ENCODE measurements around the gene PPP1R12B.
A peak's percentile ranks its signal among the peaks of the same experiment; 100 is the strongest.

Gene PPP1R12B

DNA sequence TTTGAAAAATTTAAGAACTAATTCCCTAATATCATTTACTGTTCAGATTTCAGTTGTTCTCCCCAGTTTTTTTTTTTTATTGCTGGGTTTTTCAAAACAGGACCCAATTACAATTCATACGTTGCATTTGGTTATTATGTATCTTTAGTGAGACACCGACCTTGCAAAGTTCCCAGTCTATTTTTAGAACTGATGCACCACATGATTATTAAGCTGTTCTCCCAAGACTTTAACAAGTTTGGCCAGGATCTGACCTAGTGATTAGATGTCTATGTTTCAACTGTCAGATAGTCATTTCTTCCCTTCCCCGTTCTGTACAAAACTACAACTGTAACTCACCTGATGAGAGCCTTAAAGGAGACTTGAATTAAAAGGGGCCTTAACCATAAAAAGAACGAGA, 14.6 kb upstream of the PPP1R12B start:
- H3K14ac ChIP-seq (ENCODE audit: low read length) = no peak overlapping the region
- H3K27ac ChIP-seq (replicated peaks; ENCODE audit: low read length) = no peak overlapping the region
- H2BK120ac ChIP-seq (ENCODE audit: low read depth, low read length) = no peak overlapping the region
- H3K9ac ChIP-seq (ENCODE audit: low read depth, low read length, poor library complexity) = no peak overlapping the region
- H2BK5ac ChIP-seq (ENCODE audit: low read length) = no peak overlapping the region
- no peak overlapping the region for H2BK12ac ChIP-seq (ENCODE audit: low read length)
- H3K4me1 ChIP-seq (ENCODE audit: control insufficient read depth in 2 of 2, insufficient read depth in 1 of 2, low read depth in 1 of 2, low read length in 2 of 2) = no peaks in the 10 kb centered on the region
- DNase-seq (ENCODE audit: low spot score) = no peak
- H3K4ac ChIP-seq (ENCODE audit: low read length) = no peak overlapping the region
- H3K9me3 ChIP-seq (replicated peaks in 1 of 2; ENCODE audit: control insufficient read depth in 2 of 2, insufficient read depth in 1 of 2, low read depth in 1 of 2, low read length in 2 of 2) = no peaks in the 10 kb centered on the region
- H2BK15ac ChIP-seq (ENCODE audit: low read length) = no peak overlapping the region
- peaks cover 31 to 92% of the 10 kb centered on the region in 2 donors for H3K36me3 ChIP-seq (replicated peaks in 1 of 2; ENCODE audit: control insufficient read depth in 2 of 2, insufficient read depth in 2 of 2, low read length in 2 of 2)
- no peak overlapping the region for H2AK5ac ChIP-seq (ENCODE audit: low read depth, low read length)
- H3K4me2 ChIP-seq (ENCODE audit: insufficient read depth, low read length, poor library complexity, severe bottlenecking) = no peak overlapping the region
- no peaks in the 10 kb centered on the region for H3K27me3 ChIP-seq (ENCODE audit: control insufficient read depth in 3 of 3, insufficient read depth in 3 of 3, low read depth in 1 of 3, low read length in 3 of 3)
- no peak overlapping the region for H4K8ac ChIP-seq (ENCODE audit: low read depth, low read length)
- H3K4me3 ChIP-seq (ENCODE audit: low read length in 2 of 2) = no peak overlapping the region
- H2AFZ ChIP-seq (ENCODE audit: low read length) = no peak overlapping the region
- H3K18ac ChIP-seq (ENCODE audit: low read length) = no peak overlapping the region
- H3K79me1 ChIP-seq (ENCODE audit: low read depth, low read length) = peaks cover 1% of the 10 kb centered on the region
- H3K23ac ChIP-seq (ENCODE audit: low read depth, low read length, poor library complexity) = no peak overlapping the region
- WGBS, 2 donors (ENCODE audit: extremely low coverage in 2 of 2, insufficient read length in 2 of 2, insufficient replicate concordance in 1 of 2) = no CpG with 5 or more reads among the region's 4 CpGs
- H4K91ac ChIP-seq (ENCODE audit: low read depth, low read length, poor library complexity) = no peak overlapping the region

GRCh38 chr1:202343652-202344349, 4.7 kb upstream of the PPP1R12B start:
- no peak overlapping the region for H2AK5ac ChIP-seq (ENCODE audit: low read depth, low read length)
- no peak overlapping the region for H2BK12ac ChIP-seq (ENCODE audit: low read length)
- no peak overlapping the region for H3K4me2 ChIP-seq (ENCODE audit: insufficient read depth, low read length, poor library complexity, severe bottlenecking)
- no peak overlapping the region for H3K18ac ChIP-seq (ENCODE audit: low read length)
- no peak overlapping the region for H3K14ac ChIP-seq (ENCODE audit: low read length)
- H3K9ac ChIP-seq (ENCODE audit: low read depth, low read length, poor library complexity) = no peak overlapping the region
- no peak overlapping the region for H3K4me3 ChIP-seq (ENCODE audit: low read length in 2 of 2)
- peak overlapping the region; percentile 88 for H2AFZ ChIP-seq (ENCODE audit: low read length)
- no peak overlapping the region for H3K27ac ChIP-seq (replicated peaks; ENCODE audit: low read length)
- H2BK5ac ChIP-seq (ENCODE audit: low read length) = no peak overlapping the region
- no peak overlapping the region for H3K23ac ChIP-seq (ENCODE audit: low read depth, low read length, poor library complexity)
- H3K4me1 ChIP-seq (ENCODE audit: control insufficient read depth in 2 of 2, insufficient read depth in 1 of 2, low read depth in 1 of 2, low read length in 2 of 2) = peaks cover 0 to 2% of the 10 kb centered on the region in 2 donors
- peak; percentile 26 for DNase-seq (ENCODE audit: low spot score)
- H2BK120ac ChIP-seq (ENCODE audit: low read depth, low read length) = no peak overlapping the region
- no peaks in the 10 kb centered on the region for H3K9me3 ChIP-seq (replicated peaks in 1 of 2; ENCODE audit: control insufficient read depth in 2 of 2, insufficient read depth in 1 of 2, low read depth in 1 of 2, low read length in 2 of 2)
- H4K91ac ChIP-seq (ENCODE audit: low read depth, low read length, poor library complexity) = no peak overlapping the region
- peaks cover 0 to 17% of the 10 kb centered on the region in 2 donors for H3K36me3 ChIP-seq (replicated peaks in 1 of 2; ENCODE audit: control insufficient read depth in 2 of 2, insufficient read depth in 2 of 2, low read length in 2 of 2)
- no CpG with 5 or more reads among the region's 4 CpGs for WGBS, 2 donors (ENCODE audit: extremely low coverage in 2 of 2, insufficient read length in 2 of 2, insufficient replicate concordance in 1 of 2)
- H3K79me1 ChIP-seq (ENCODE audit: low read depth, low read length) = no peaks in the 10 kb centered on the region
- no peak overlapping the region for H3K4ac ChIP-seq (ENCODE audit: low read length)
- H3K27me3 ChIP-seq (ENCODE audit: control insufficient read depth in 3 of 3, insufficient read depth in 3 of 3, low read depth in 1 of 3, low read length in 3 of 3) = no peaks in the 10 kb centered on the region
- H4K8ac ChIP-seq (ENCODE audit: low read depth, low read length) = no peak overlapping the region
- H2BK15ac ChIP-seq (ENCODE audit: low read length) = no peak overlapping the region

- WGBS, 2 donors (ENCODE audit: extremely low coverage in 2 of 2, insufficient read length in 2 of 2, insufficient replicate concordance in 1 of 2) = no CpG with 5 or more reads among the region's 6 CpGs
- Histone ChIP-seq H2AFZ (ENCODE audit: low read length) (peak overlapping the region; percentile 70), H3K14ac (ENCODE audit: low read length) (no peak overlapping the region), H3K4ac (ENCODE audit: low read length) (no peak overlapping the region), H4K91ac (ENCODE audit: low read depth, low read length, poor library complexity) (no peak overlapping the region), H3K27me3 (ENCODE audit: control insufficient read depth in 3 of 3, insufficient read depth in 3 of 3, low read depth in 1 of 3, low read length in 3 of 3) (no peaks in the 10 kb centered on the region), H3K79me1 (ENCODE audit: low read depth, low read length) (no peaks in the 10 kb centered on the region), H3K9me3 (replicated peaks in 1 of 2; ENCODE audit: control insufficient read depth in 2 of 2, insufficient read depth in 1 of 2, low read depth in 1 of 2, low read length in 2 of 2) (no peaks in the 10 kb centered on the region), H2BK15ac (ENCODE audit: low read length) (no peak overlapping the region), H3K23ac (ENCODE audit: low read depth, low read length, poor library complexity) (no peak overlapping the region), H3K4me2 (ENCODE audit: insufficient read depth, low read length, poor library complexity, severe bottlenecking) (no peak overlapping the region), H4K8ac (ENCODE audit: low read depth, low read length) (no peak overlapping the region), H2BK120ac (ENCODE audit: low read depth, low read length) (no peak overlapping the region), H3K27ac (replicated peaks; ENCODE audit: low read length) (no peak overlapping the region), H2BK5ac (ENCODE audit: low read length) (no peak overlapping the region), H3K9ac (ENCODE audit: low read depth, low read length, poor library complexity) (no peak overlapping the region), H2AK5ac (ENCODE audit: low read depth, low read length) (no peak overlapping the region), H2BK12ac (ENCODE audit: low read length) (no peak overlapping the region), H3K18ac (ENCODE audit: low read length) (no peak overlapping the region), H3K36me3 (replicated peaks in 1 of 2; ENCODE audit: control insufficient read depth in 2 of 2, insufficient read depth in 2 of 2, low read length in 2 of 2) (no peaks in the 10 kb centered on the region), H3K4me1 (ENCODE audit: control insufficient read depth in 2 of 2, insufficient read depth in 1 of 2, low read depth in 1 of 2, low read length in 2 of 2) (peaks cover 3 to 5% of the 10 kb centered on the region in 2 donors), H3K4me3 (ENCODE audit: low read length in 2 of 2) (peak overlapping the region in 1 of 2 donors; percentile 10)
- no peak for DNase-seq (ENCODE audit: low spot score)
Measured at GRCh38 chr1:202348005-202348508, 442 bp upstream of the PPP1R12B start.

GRCh38 chr1:202349206-202349928, 868 bp downstream of the PPP1R12B start:
- Histone ChIP-seq H2BK120ac (ENCODE audit: low read depth, low read length) (no peak overlapping the region), H3K4ac (ENCODE audit: low read length) (no peak overlapping the region), H2AFZ (ENCODE audit: low read length) (peak overlapping the region; percentile 95), H2BK5ac (ENCODE audit: low read length) (peak overlapping the region; percentile 94), H3K4me1 (ENCODE audit: control insufficient read depth in 2 of 2, insufficient read depth in 1 of 2, low read depth in 1 of 2, low read length in 2 of 2) (peaks cover 3 to 8% of the 10 kb centered on the region in 2 donors), H4K91ac (ENCODE audit: low read depth, low read length, poor library complexity) (no peak overlapping the region), H4K8ac (ENCODE audit: low read depth, low read length) (no peak overlapping the region), H3K4me3 (ENCODE audit: low read length in 2 of 2) (peak overlapping the region; percentile 82 to 98), H3K4me2 (ENCODE audit: insufficient read depth, low read length, poor library complexity, severe bottlenecking) (peak overlapping the region; percentile 87), H3K27ac (replicated peaks; ENCODE audit: low read length) (no peak overlapping the region), H3K14ac (ENCODE audit: low read length) (no peak overlapping the region), H2BK12ac (ENCODE audit: low read length) (no peak overlapping the region), H3K23ac (ENCODE audit: low read depth, low read length, poor library complexity) (no peak overlapping the region), H3K27me3 (ENCODE audit: control insufficient read depth in 3 of 3, insufficient read depth in 3 of 3, low read depth in 1 of 3, low read length in 3 of 3) (no peaks in the 10 kb centered on the region), H2AK5ac (ENCODE audit: low read depth, low read length) (no peak overlapping the region), H3K79me1 (ENCODE audit: low read depth, low read length) (no peaks in the 10 kb centered on the region), H2BK15ac (ENCODE audit: low read length) (no peak overlapping the region), H3K36me3 (replicated peaks in 1 of 2; ENCODE audit: control insufficient read depth in 2 of 2, insufficient read depth in 2 of 2, low read length in 2 of 2) (no peaks in the 10 kb centered on the region), H3K18ac (ENCODE audit: low read length) (no peak overlapping the region), H3K9me3 (replicated peaks in 1 of 2; ENCODE audit: control insufficient read depth in 2 of 2, insufficient read depth in 1 of 2, low read depth in 1 of 2, low read length in 2 of 2) (no peaks in the 10 kb centered on the region), H3K9ac (ENCODE audit: low read depth, low read length, poor library complexity) (peak overlapping the region; percentile 97)
- DNase-seq (ENCODE audit: low spot score) = peak; percentile 48
- no CpG with 5 or more reads among the region's 12 CpGs for WGBS, 2 donors (ENCODE audit: extremely low coverage in 2 of 2, insufficient read length in 2 of 2, insufficient replicate concordance in 1 of 2)

All from neuronal stem cell (in vitro differentiated cells).